ENCODE measurements around the gene IGFBP3. TPM values are rescaled to one million over a fixed set of nuclear protein-coding genes. Genes with fewer than 3 reads are reported as not detected.
A peak's percentile ranks its signal among the peaks of the same experiment; 100 is the strongest.

IGFBP3 gene
- total and polyA plus RNA-seq, 2 of the 13 experiments (the other 11 are each of a cell fraction or from before 2014, with no cell fraction given): 57.5 TPM; not detected in 1

DNA sequence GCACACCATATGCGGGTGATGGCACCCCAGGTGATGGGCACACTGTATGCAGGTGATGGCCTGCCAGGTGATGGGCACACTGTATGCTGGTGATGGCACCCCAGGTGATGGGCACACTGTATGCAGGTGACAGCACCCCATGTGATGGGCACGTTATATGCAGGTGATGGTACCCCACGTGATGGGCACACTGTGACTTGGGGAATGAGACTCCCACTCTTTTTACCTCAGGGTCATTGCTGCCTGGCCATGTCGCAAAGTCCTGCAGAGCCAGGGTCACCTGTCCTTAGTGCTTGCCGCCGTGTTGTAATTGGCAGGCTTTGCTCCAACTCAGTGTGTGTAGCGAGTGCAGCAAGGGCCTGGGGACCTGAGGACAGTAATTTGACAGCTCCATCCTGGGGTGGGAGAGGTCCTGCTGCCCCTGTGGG is 40.6 kb downstream of the IGFBP3 start:
- in situ Hi-C loops (cut with HindIII; ENCODE audit: extremely low pct_ligation_motif_present, low pct_unique_long_range_greater_than_20kb) (no loop called here), intact Hi-C loops (cut with micrococcal nuclease; ENCODE audit: unreplicated experiment) (no loop called here)
- no peak for DNase-seq (ENCODE audit: low spot score)
- Histone ChIP-seq H3K79me2 (ENCODE audit: insufficient read depth, low read length) (no peaks in the 10 kb centered on the region), H2AFZ (ENCODE audit: low read length) (no peak overlapping the region), H3K9ac (ENCODE audit: insufficient read depth, low read depth, low read length) (peak overlapping the region; percentile 69; the same call in 1 of the 2 replicates), H3K27ac (ENCODE audit: extremely low read length, insufficient read depth, low read length) (peak overlapping the region; percentile 93), H3K4me2 (ENCODE audit: low read depth, low read length) (peak overlapping the region; percentile 47; the same call in 1 of the 2 replicates), H3K4me3 (replicated peaks in 1 of 3; ENCODE audit: insufficient read depth in 1 of 3, low read depth in 2 of 3, low read length in 3 of 3) (no peak overlapping the region), H4K20me1 (ENCODE audit: insufficient read depth, low read length) (no peaks in the 10 kb centered on the region), H3K36me3 (replicated peaks in 1 of 2; ENCODE audit: control insufficient read depth in 1 of 2, insufficient read depth in 2 of 2, low read length in 2 of 2) (no peaks in the 10 kb centered on the region), H3K9me3 (ENCODE audit: low read length) (peaks cover 20% of the 10 kb centered on the region), H3K4me1 (ENCODE audit: insufficient read depth, low read length) (peaks cover 79% of the 10 kb centered on the region), H3K27me3 (ENCODE audit: control insufficient read depth in 1 of 2, insufficient read depth in 2 of 2, low read length in 2 of 2) (no peaks in the 10 kb centered on the region)
- ATAC-seq: no peak
- ChIA-PET CTCF (ENCODE audit: low intra/inter-chr PET ratio, low total read pairs) (no interaction called here), POLR2A (interaction anchor here (0.5 to 5.5 kb wide), 5 partner anchors 8 to 1903 kb away, joined by 3 to 118 read pairs (median 5); partner anchors contain the start of gene CCDC201)
- no peak for FAIRE-seq
- 90% methylated on average over 2 of the region's 7 CpGs for WGBS (ENCODE audit: low lambda C conversion rate)
- no TSS peak for BruUV-seq (replicated peaks)
- TF ChIP-seq KDM2A (CRISPR knock-in tag; IDR thresholded peaks at IDR 0.05; ENCODE audit: borderline replicate concordance, low read depth) (no peak), PHB2 (IDR thresholded peaks at IDR 0.05; ENCODE audit: partially characterized antibody) (no peak), MBD4 (IDR thresholded peaks at IDR 0.05; ENCODE audit: borderline replicate concordance, low read length) (no peak), EHMT2 (IDR thresholded peaks at IDR 0.05; ENCODE audit: borderline replicate concordance, low read depth, low read length) (no peak), ATF7-NPFF (CRISPR knock-in tag; IDR thresholded peaks at IDR 0.05; ENCODE audit: low read depth) (no peak), PHF20 (CRISPR knock-in tag; IDR thresholded peaks at IDR 0.05) (no peak)
- TF ChIP-seq, protein P1, sequence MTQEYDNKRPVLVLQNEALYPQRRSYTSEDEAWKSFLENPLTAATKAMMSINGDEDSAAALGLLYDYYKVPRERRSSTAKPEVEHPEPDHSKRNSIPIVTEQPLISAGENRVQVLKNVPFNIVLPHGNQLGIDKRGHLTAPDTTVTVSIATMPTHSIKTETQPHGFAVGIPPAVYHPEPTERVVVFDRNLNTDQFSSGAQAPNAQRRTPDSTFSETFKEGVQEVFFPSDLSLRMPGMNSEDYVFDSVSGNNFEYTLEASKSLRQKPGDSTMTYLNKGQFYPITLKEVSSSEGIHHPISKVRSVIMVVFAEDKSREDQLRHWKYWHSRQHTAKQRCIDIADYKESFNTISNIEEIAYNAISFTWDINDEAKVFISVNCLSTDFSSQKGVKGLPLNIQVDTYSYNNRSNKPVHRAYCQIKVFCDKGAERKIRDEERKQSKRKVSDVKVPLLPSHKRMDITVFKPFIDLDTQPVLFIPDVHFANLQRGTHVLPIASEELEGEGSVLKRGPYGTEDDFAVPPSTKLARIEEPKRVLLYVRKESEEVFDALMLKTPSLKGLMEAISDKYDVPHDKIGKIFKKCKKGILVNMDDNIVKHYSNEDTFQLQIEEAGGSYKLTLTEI (CRISPR knock-in tag; conservative IDR thresholded peaks at IDR 0.05): no peak
- TF ChIP-seq, protein P2, sequence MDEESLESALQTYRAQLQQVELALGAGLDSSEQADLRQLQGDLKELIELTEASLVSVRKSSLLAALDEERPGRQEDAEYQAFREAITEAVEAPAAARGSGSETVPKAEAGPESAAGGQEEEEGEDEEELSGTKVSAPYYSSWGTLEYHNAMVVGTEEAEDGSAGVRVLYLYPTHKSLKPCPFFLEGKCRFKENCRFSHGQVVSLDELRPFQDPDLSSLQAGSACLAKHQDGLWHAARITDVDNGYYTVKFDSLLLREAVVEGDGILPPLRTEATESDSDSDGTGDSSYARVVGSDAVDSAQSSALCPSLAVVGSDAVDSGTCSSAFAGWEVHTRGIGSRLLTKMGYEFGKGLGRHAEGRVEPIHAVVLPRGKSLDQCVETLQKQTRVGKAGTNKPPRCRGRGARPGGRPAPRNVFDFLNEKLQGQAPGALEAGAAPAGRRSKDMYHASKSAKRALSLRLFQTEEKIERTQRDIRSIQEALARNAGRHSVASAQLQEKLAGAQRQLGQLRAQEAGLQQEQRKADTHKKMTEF (CRISPR knock-in tag; IDR thresholded peaks at IDR 0.05): no peak
- TF ChIP-seq, protein P3, sequence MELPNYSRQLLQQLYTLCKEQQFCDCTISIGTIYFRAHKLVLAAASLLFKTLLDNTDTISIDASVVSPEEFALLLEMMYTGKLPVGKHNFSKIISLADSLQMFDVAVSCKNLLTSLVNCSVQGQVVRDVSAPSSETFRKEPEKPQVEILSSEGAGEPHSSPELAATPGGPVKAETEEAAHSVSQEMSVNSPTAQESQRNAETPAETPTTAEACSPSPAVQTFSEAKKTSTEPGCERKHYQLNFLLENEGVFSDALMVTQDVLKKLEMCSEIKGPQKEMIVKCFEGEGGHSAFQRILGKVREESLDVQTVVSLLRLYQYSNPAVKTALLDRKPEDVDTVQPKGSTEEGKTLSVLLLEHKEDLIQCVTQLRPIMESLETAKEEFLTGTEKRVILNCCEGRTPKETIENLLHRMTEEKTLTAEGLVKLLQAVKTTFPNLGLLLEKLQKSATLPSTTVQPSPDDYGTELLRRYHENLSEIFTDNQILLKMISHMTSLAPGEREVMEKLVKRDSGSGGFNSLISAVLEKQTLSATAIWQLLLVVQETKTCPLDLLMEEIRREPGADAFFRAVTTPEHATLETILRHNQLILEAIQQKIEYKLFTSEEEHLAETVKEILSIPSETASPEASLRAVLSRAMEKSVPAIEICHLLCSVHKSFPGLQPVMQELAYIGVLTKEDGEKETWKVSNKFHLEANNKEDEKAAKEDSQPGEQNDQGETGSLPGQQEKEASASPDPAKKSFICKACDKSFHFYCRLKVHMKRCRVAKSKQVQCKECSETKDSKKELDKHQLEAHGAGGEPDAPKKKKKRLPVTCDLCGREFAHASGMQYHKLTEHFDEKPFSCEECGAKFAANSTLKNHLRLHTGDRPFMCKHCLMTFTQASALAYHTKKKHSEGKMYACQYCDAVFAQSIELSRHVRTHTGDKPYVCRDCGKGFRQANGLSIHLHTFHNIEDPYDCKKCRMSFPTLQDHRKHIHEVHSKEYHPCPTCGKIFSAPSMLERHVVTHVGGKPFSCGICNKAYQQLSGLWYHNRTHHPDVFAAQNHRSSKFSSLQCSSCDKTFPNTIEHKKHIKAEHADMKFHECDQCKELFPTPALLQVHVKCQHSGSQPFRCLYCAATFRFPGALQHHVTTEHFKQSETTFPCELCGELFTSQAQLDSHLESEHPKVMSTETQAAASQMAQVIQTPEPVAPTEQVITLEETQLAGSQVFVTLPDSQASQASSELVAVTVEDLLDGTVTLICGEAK (IDR thresholded peaks at IDR 0.05): no peak
- TF ChIP-seq, protein P3 (CRISPR knock-in tag; IDR thresholded peaks at IDR 0.05): peak; percentile 46; the same call in 1 of the 2 replicates
- TF ChIP-seq, protein P4, sequence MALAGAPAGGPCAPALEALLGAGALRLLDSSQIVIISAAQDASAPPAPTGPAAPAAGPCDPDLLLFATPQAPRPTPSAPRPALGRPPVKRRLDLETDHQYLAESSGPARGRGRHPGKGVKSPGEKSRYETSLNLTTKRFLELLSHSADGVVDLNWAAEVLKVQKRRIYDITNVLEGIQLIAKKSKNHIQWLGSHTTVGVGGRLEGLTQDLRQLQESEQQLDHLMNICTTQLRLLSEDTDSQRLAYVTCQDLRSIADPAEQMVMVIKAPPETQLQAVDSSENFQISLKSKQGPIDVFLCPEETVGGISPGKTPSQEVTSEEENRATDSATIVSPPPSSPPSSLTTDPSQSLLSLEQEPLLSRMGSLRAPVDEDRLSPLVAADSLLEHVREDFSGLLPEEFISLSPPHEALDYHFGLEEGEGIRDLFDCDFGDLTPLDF (CRISPR knock-in tag; IDR thresholded peaks at IDR 0.05): no peak

Data from HepG2 (cell line).